DMS53 treated with DMSO at 0.1 percent for 48 hours (cell line): ENCODE measurements around the gene ARL6.

Experiments
- DNase-seq: peaks from one replicate; lab custom pipeline; 2025; ENCODE audit not compliant: unreplicated experiment; lab: John Stamatoyannopoulos, UW

Gene ARL6, protein sequence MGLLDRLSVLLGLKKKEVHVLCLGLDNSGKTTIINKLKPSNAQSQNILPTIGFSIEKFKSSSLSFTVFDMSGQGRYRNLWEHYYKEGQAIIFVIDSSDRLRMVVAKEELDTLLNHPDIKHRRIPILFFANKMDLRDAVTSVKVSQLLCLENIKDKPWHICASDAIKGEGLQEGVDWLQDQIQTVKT

GRCh38 chr3:97764407-97765238, at the start of gene ARL6:
ARL6 (plus strand) TSS chr3:97764758; CDS start chr3:97768108, 3,350 bp downstream.
- peak; percentile 82 for DNase-seq

GRCh38 chr3:97719156-97719821, 45.3 kb upstream of the ARL6 start:
- DNase-seq = peak; percentile 56

DNA sequence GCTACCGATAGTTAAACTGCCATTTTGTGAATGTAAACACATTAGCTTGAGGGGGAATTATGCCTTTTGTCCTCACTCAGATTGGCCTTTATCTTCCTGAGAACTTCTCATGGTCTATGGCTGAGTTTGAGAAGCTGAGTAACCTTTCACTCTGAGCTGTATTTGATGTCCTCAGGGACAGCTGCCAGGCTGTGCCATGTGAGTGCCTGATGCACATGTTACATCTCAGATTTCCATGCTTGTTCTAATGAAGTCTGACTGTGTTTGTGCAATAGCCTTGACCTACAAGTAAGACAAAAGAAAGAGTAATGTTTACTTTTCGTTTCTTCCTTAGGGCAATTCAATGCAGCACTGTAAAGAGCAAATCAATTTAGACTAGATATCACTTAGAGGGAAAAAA, 44.1 kb upstream of the ARL6 start:
- DNase-seq = no peak

GRCh38 chr3:97721446-97721845, 43.1 kb upstream of the ARL6 start:
- no peak for DNase-seq

GRCh38 chr3:97736928-97737327, 27.6 kb upstream of the ARL6 start:
- no peak for DNase-seq

DNA sequence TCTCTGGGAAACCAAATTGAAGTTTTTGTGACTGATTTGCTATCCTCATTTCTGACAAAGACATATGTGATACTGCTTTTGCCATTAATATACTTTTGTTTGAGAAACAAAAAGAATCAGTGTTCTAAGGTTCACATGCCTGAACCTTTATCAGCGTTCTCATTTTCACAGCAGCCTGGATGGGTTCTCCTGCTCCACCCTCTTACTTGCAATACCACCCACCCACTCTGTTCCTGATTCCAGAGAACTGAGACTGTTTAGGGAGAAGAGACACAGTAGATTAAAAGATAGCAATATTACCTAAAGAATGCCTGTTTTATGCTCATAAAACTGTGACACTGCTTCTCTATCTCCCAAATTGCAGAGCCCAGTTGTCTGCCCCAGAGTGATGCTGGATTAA, 25.8 kb upstream of the ARL6 start:
- DNase-seq = no peak

DNA sequence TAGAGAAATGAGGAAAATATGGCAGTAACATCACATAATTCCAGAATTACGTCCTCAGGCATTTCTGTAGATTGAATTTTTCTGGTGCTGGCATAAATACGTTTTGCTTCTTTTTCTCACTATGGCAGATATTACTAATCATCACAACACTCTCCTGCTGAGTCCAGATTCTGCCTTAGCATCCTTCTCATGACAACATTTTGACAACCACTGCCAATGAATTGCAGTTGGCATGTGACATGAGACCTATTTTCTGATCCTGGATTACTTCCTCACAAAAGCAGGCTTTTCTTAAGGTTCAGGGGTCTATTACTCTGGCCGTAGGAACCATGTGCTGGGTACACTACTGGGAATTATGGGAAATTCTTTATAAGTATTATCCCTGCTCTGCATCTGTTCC, 22.5 kb upstream of the ARL6 start:
- DNase-seq = no peak

DNA sequence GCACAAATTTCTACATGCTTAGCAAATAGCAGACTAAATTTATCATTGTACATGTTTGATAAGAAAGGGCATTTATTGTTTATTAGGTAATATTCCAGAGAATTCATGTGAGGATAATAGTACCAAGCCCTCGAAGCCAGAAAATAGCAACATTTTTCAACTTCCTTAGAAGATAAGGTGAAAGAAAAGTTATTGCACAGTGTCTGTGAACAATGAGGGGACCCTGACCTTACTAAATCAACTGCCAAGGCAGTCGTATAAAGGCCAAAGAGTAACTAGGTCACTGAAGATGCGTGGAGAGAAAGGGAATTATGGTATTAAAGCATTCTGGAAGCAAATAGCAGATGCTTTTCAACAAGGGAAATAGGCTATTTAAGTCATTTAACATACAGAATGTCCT, 20.3 kb upstream of the ARL6 start:
- no peak for DNase-seq

- no peak for DNase-seq
Measured at GRCh38 chr3:97763586-97764406, 762 bp upstream of the ARL6 start.

DNA sequence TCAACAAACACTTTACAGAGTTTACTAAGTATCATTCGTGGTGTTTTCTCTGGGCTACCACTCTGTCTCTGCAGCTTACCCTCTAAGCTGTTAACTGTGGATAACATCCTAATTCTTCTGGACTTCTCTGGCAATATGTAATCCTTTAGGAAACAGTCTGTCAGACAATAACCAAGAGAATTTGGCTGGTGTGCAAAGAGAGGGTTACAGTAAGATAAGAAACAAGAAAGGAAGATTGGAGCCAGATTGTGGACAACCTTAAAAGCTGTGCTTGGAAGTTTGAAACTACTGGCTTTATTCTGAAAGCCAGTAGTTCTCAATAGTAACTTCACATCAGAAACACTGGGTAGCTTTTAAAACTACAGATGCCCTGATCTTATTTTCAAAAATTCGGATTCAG, 778 bp downstream of the ARL6 start:
- no peak for DNase-seq

GRCh38 chr3:97772926-97773325, 8.4 kb downstream of the ARL6 start:
- DNase-seq = no peak

GRCh38 chr3:97778152-97778551, 13.6 kb downstream of the ARL6 start:
- DNase-seq = no peak

DNA sequence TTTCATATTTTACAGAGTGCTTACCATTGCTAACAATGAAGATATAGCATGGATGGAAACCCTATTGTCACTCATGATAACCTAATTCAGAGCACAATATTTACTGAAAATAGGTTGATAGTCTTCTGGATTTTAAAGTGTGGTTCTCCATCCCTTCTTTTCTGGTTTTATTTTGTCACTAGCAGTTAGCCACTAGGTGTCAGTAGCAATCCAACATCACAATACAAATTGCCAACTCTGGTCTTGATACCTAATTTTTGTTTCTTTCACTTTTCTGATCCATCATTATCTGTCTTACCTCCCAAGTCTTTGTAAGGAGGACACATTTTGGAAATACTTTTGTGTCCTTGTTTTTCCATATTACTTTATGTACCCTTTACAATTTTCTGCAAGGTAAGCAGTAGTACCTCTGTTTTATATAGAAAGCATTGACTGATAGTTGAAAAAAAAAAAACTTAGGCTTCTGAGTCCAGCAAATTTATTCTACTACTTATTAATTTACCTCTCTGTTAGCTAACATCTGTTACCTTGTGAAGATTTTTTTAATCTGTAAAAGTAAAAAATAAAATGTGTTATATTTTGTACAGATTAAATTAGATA, 29.0 kb downstream of the ARL6 start:
- peak; percentile 53 for DNase-seq

GRCh38 chr3:97795951-97796350, 31.4 kb downstream of the ARL6 start:
- DNase-seq = no peak

- no peak for DNase-seq
Measured at GRCh38 chr3:97804471-97804870, 39.9 kb downstream of the ARL6 start.

DNA sequence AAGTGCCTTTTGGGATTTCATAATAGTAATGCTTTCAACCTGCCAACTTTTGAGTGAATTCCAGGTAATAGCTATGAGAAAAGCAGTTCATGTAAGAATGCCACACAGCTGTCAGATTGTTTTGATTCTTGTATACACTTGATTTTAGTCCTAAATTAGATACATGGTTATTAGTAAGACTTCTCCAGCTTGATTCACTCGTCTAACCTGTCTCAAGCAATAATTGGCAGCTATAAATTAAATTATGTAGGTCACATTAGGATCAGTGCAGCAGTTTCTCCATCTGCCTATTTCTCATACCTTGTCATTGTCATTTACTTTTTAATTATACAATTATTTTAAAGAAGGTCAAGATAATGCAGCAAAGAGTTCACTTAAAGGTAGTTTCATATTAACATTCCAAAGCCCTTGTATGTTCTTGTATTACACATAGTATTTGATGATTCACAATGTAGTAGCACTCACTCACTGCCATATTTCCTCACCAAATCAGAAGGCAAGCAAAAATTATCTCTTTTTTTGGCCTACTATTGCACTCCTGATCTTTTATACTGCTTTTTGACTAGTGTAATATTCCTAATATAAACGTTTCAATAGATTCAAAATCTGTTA, 46.3 kb downstream of the ARL6 start:
- DNase-seq = no peak

DNA sequence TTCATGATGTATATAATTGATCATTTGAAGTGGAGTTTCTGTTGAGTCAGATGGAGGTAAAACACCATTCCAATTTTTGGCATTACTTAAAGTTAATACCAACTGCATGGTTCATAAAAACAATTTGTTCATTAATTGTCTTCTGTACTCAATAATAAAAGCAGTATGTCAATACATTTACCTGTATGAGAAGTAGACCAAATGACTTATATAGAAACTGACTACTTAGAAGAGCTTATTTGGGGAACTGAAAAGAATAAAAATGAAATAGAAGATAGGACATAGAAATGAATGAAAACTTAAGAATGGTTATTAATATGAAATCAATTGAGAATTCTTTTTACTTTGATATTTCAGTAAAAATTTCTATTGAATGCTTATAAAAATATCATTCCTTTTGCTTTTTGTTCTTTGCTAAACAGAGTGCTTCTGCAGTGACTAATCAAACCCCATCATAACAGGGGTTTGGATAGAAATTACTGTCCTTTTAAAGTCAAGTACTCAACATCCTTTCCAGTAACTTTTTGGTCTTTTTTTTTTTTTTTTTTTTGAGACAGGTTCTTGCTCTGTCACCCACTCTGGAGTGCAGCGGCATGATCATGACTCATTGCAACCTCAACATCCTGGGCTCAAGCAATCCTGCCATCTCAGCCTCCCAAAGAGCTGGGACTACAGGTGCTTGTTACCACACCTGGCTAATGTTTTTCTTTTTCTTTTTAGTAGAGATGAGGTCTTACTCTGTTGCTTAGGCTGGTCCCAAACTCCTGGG, 50.8 kb downstream of the ARL6 start:
- DNase-seq = peak; percentile 39

DNA sequence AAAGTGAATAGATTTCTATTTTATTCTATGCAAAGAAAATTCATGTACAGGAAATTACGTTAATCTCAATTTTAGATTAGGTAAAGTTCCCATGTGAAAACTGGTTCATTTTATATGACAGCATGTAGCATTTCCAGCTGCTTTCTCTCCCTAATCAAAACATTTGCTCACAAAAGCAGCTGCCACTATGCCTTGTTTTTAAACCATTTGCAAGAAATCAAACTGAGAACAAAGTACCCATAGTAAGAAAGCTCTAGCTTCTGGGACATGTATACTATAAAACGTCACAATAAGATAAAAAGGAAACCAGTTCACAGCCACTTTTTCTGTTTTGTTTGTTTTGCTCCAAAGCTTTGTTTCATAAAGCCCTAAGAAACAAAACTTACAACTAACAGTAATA, 52.3 kb downstream of the ARL6 start:
- DNase-seq = no peak

DNA sequence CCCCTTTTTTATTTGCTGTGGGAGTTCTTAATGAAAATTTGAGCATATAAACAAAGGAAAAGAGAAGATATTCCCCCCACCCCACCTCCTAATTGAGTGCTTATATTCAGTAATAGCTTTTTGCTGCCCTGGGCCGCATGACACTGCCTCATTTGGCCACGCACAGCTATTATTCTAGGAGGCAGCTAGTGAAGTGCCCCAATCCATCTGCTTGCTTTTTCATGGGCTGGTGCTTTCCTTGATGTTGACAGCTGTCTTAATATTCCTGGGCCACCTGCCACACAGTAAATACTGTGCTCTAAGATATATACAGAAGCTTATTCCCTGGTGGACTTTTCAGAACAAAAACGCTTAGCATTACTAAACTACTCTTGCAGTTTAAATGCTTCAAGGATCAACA, 53.4 kb downstream of the ARL6 start:
- DNase-seq = peak; percentile 72

GRCh38 chr3:97820780-97821179, 56.2 kb downstream of the ARL6 start:
- no peak for DNase-seq
